ENCODE results near the gene DAB1.

The DAB1 gene

DNA sequence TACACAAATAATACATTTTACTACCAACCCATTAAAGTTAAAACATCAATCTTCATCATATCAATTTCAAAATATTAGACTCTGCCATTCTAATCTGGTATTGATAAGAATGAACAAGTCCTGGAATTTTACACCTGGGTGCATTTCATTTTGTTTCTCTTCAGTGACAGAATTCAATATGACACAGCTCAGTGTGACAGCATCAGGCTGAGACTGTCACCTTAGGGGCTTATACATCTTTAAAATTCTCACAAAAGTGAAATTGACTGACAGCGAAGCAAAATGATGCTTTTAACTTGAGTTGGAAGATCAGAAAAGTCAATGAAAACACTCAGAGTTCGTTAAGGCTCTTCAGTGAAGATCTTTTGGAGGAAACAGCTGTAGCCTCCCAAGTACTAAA, 213.0 kb downstream of the DAB1 start:
- DNase-seq = no peak

DNA sequence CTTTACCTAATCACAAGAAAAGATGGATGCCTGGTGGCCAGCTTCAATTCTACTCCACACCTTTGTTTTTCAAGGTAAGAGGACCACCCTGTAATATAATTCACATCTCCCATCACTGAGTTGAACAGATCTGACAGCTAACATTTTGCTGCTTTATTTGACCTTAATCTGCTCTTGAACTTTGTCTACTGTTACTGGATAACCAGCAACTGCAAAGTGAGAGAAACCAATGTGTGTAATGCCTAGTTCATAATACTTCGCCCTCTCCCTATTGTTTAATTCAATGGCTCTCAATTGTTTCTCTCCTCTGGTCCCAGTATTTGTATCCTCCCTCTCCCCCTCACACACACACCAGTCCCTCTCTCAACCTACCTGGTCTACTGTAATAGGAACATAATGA, 214.4 kb downstream of the DAB1 start:
- DNase-seq = no peak

GRCh38 chr1:57208741-57209302, 215.0 kb downstream of the DAB1 start:
- DNase-seq = no peak

- no peak for DNase-seq
Observed at GRCh38 chr1:57206038-57206437, 217.8 kb downstream of the DAB1 start.

DNA sequence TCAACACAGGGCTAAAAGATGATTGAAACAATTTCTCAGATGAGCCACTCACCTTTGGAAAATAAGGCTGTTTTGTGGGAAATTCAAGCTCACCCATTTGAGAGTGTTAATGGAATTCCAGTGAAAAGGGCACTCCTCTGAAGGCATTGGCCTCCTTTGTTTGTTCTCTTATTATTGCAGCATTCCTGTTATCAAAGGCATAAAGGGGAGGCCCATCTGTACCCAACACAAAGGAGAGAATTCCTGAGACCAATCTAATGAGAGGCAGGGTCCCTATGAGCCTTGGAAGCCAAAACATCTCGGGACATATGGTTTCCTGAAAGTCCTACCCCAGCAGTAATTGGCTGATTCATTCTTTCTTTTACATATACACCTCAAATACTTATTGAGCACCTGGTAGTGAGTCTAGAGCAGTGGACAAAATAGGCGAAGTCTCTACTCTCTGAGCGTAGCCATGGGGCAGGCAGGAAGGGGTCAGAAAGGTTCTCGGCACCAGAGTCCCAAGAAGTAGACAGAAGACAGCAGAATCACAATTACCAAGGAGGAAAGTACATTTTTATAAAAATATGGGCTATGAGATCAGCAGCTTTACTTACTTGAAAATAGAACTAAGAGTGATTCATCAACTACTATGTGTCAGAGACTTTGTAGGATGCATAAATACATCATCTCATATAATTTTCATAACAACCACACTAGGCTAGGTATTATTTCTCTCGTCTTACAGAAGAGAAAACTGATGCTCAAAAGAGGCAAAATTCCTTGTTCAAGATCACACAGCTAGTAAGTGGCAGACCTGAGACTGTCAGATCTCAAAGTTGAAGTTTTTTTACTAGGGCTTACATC, 218.7 kb downstream of the DAB1 start:
- no peak for DNase-seq

GRCh38 chr1:57204091-57204490, 219.8 kb downstream of the DAB1 start:
- no peak for DNase-seq

DNA sequence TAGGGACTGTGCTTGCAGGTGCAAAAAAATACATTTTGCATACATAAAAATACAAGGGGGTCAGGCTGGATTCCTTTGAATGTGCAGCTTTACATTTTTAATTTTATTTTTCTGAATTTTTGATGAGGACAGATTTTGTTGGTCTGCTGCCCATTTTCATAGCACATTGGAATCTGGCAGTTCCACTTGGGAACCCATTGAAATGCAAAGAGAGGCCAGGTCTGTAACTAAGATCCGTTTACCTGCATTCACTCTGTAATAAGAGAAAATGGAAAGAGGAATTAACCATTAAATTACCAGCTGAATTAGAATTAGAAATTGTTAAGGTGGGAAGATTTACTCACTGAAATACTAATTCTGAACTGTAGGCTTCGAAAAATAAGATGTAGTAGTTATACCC, 221.6 kb downstream of the DAB1 start:
- no peak for DNase-seq

GRCh38 chr1:57198912-57199311, 224.9 kb downstream of the DAB1 start:
- no peak for DNase-seq

GRCh38 chr1:57195436-57195941, 228.4 kb downstream of the DAB1 start:
- no peak for DNase-seq

- DNase-seq = no peak
Observed at GRCh38 chr1:57192222-57192621, 231.6 kb downstream of the DAB1 start.

DNA sequence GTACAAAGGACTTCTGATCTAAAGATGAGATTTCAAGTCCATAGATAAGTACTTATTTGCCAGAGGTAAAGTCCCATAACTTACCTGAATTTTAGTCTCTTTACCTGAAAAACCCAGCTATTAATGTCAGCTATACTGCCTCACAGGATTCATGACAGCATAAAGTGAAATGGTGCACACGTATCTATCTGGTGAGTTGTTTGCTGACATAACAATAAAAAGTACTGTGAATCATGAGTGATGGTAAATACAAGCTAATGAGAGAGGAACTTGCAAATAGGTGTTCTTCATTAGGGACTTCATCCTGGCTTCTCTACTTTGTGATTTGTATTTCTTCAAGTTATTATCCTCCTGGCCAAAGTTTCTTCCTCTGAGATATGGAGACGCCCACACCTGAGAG, 233.0 kb downstream of the DAB1 start:
- no peak for DNase-seq

DNA sequence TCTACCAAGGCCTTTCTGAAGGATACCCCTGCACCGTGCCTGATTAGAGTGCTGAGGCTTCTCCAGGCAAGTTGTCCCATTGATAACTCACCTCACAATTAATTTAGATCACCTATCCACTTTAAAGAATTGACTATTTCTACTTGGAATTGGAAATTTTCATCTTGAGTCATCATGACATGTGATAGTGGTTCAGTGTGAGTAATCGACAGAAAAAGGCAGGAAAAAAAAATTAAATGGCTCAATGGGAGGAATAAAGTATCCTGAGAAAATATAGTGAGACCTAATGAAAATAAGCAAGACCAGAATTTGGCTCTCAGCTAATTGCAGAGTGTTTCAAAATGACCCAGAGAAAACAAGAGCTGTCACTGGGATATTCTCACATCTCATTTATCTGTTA, 235.7 kb downstream of the DAB1 start:
- DNase-seq = no peak

DNA sequence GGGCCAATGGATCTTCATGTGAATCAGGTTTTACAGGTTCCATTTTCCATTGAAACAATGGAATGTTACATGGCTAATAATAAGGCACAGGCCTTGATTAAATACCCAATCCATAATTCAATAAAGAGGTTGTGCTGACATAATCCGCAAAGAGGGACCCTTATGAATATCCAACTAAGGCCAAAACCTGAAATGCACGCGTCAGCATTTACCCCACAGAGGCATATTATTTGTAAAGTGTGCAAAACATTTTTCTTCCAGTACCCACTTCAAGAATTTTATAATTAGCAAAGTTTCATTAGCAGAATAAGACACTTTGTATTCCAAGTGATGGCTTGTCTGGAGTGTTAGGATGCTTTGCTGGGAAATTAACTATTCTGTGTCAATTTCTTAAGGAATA, 237.4 kb downstream of the DAB1 start:
- no peak for DNase-seq

DNA sequence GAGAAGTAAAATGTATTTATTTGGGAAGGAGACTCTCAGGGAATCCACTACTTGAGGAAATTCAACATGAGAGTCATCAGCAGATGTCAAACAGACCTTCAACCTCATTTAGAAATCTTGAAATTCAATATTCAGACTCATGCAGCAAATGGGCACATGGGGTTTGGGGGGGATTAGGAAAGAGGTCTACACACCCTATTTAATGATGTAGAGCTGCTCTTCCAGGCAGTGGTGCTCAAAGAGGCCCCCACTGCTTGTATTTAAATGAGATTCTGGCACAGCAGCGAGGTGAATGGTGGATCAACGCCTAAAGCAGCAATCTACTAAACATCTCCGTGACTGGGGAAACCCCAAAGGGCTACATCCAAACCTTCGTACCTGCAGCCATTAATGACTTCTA, 244.9 kb downstream of the DAB1 start:
- no peak for DNase-seq

- no peak for DNase-seq
Observed at GRCh38 chr1:57175506-57175905, 248.4 kb downstream of the DAB1 start.

- DNase-seq = no peak
Observed at GRCh38 chr1:57172040-57172439, 251.8 kb downstream of the DAB1 start.

- DNase-seq = no peak
Observed at GRCh38 chr1:57167997-57168396, 255.9 kb downstream of the DAB1 start.

GRCh38 chr1:57165546-57165945, 258.3 kb downstream of the DAB1 start:
- DNase-seq = no peak

- DNase-seq = no peak
Observed at GRCh38 chr1:57164584-57164983, 259.3 kb downstream of the DAB1 start.

DNA sequence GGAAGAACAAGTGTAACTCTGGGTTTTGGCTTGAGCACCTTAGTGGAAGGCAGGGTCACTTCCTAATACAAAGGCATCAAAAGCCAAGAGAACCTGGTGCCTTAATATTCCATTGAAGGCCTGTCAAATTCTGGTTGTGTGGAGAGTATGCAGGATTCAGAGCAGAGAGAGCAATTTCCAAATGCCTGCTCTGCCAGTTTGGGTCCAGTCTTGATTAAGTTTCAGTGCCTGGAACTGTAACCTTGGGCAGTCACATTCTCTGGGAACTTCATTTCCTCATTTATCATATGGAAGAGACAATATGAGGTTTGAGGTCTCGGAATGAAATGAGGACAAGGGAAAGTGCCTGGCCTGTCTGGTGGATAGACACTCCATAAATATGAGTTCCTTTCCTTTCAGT, 260.1 kb downstream of the DAB1 start:
- DNase-seq = no peak

DNA sequence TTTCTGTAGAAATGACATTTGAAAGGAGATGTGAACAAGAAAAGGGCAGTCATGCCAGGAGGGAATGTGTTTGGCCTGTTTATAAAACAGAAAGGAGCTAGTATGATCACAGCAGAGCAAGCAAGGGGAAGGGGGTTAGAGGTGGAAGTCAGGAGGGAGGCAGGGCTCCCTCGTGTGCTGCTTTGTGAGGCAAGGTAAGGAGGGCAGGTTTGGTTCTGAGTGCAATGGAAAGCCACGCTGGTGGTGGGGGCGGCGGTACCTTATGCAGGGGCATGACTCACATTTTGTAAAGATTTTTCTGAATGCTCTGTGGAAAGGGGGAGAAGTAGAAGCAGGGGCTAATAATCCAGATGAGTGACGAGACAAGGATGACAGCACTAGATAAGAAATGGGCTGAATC, 260.5 kb downstream of the DAB1 start:
- no peak for DNase-seq

- no peak for DNase-seq
Observed at GRCh38 chr1:57162607-57163261, 261.1 kb downstream of the DAB1 start.

GRCh38 chr1:57160594-57160993, 263.3 kb downstream of the DAB1 start:
- DNase-seq = no peak

GRCh38 chr1:57158604-57158998, 265.3 kb downstream of the DAB1 start:
- no peak for DNase-seq

Measured in AML-193 (cell line).